Mesendoderm (in vitro differentiated cells): Measurements from ENCODE around the gene TENM4.

Experiments used
- DNase-seq: peaks from one replicate; pipeline ENCODE4 v3.0.0; 2013
- H2AK5ac ChIP-seq: 2 replicates; pipeline ENCODE4 v1.6.1; 2013; ENCODE audit warnings: low read length, inconsistent platforms
- H2BK120ac ChIP-seq: 2 replicates; pipeline ENCODE4 v1.6.1; 2013; ENCODE audit warnings: low read depth, mild to moderate bottlenecking, low read length, moderate library complexity, mixed read lengths
- H2BK15ac ChIP-seq: replicated peaks from 2 replicates; pipeline ENCODE4 v1.6.1; 2013; ENCODE audit warnings: low read depth, mild to moderate bottlenecking, moderate library complexity
- H2BK5ac ChIP-seq: 2 replicates; pipeline ENCODE4 v1.6.1; 2013; ENCODE audit warnings: low read length, inconsistent platforms
- H3K18ac ChIP-seq: 2 replicates; pipeline ENCODE4 v1.6.1; 2013; ENCODE audit warnings: mild to moderate bottlenecking, low read length, mixed read lengths
- H3K23ac ChIP-seq: one replicate; pipeline ENCODE4 v1.6.1; 2013; ENCODE audit warnings: low read length
- H3K27ac ChIP-seq: 2 replicates; pipeline ENCODE4 v1.5.1; 2013; ENCODE audit warnings: low read depth, mild to moderate bottlenecking, inconsistent platforms, low read length, moderate library complexity
- H3K27me3 ChIP-seq: 2 replicates; pipeline ENCODE4 v1.6.1; 2013; ENCODE audit warnings: low read length, control low read depth, mild to moderate bottlenecking, inconsistent platforms; ENCODE audit not compliant: insufficient read depth, poor library complexity
- H3K36me3 ChIP-seq: 2 replicates; pipeline ENCODE4 v1.6.1; 2013; ENCODE audit warnings: low read length, inconsistent platforms; ENCODE audit not compliant: control insufficient read depth, insufficient read depth
- H3K4ac ChIP-seq: one replicate; pipeline ENCODE4 v1.6.1; 2013; ENCODE audit warnings: low read depth, mild to moderate bottlenecking, low read length, moderate library complexity
- H3K4me1 ChIP-seq: 2 replicates; pipeline ENCODE4 v1.6.1; 2013; ENCODE audit warnings: low read depth, low read length, inconsistent platforms; ENCODE audit not compliant: control insufficient read depth
- H3K4me2 ChIP-seq: 2 replicates; pipeline ENCODE4 v1.6.1; 2013; ENCODE audit warnings: low read length
- H3K4me3 ChIP-seq: 2 replicates; pipeline ENCODE4 v1.5.1; 2013; ENCODE audit warnings: mild to moderate bottlenecking, low read length
- H3K56ac ChIP-seq: one replicate; pipeline ENCODE4 v1.6.1; 2013; ENCODE audit warnings: low read length
- H3K79me1 ChIP-seq: 2 replicates; pipeline ENCODE4 v1.6.1; 2013; ENCODE audit warnings: low read length, inconsistent platforms
- H3K79me2 ChIP-seq: 2 replicates; pipeline ENCODE4 v1.6.1; 2013; ENCODE audit warnings: mild to moderate bottlenecking, low read length; ENCODE audit not compliant: control insufficient read depth, insufficient read depth
- H3K9ac ChIP-seq: 2 replicates; pipeline ENCODE4 v1.6.1; 2013; ENCODE audit warnings: low read length, inconsistent platforms
- H4K5ac ChIP-seq: one replicate; pipeline ENCODE4 v1.6.1; 2013; ENCODE audit warnings: low read length
- H4K8ac ChIP-seq: one replicate; pipeline ENCODE4 v1.6.1; 2013; ENCODE audit warnings: low read depth, mild to moderate bottlenecking, control low read depth, low read length, moderate library complexity
- WGBS: extraction: QIAGEN DNeasy Blood & Tissue Kit; methylation state at CpG from one replicate; pipeline ENCODE4 v1.1.7; 2013; ENCODE audit warnings: low lambda C conversion rate, missing lambda C conversion rate; ENCODE audit not compliant: insufficient coverage; ENCODE audit errors: extremely low coverage; 5-methylcytosine and 5-hydroxymethylcytosine counted together

TENM4 gene

GRCh38 chr11:79269611-79270307 lies 171.1 kb downstream of the TENM4 start:
- no peak overlapping the region for H3K9ac ChIP-seq
- H2BK15ac ChIP-seq: no peak overlapping the region
- no peak overlapping the region for H2AK5ac ChIP-seq
- H3K79me1 ChIP-seq: no peaks in the 10 kb centered on the region
- no peaks in the 10 kb centered on the region for H3K36me3 ChIP-seq
- H4K5ac ChIP-seq: no peak overlapping the region
- no peaks in the 10 kb centered on the region for H3K79me2 ChIP-seq
- WGBS: no CpG with 5 or more reads among the region's 6 CpGs
- H2BK5ac ChIP-seq: no peak overlapping the region
- H2BK120ac ChIP-seq: no peak overlapping the region
- H3K27me3 ChIP-seq: no peaks in the 10 kb centered on the region
- H3K4me1 ChIP-seq: peaks cover 17% of the 10 kb centered on the region
- H3K18ac ChIP-seq: no peak overlapping the region
- no peak overlapping the region for H3K27ac ChIP-seq
- peak overlapping the region; percentile 36 for H3K56ac ChIP-seq
- H3K4ac ChIP-seq: no peak overlapping the region
- H3K4me3 ChIP-seq: no peak overlapping the region
- H4K8ac ChIP-seq: no peak overlapping the region
- DNase-seq: peak; percentile 81
- H3K4me2 ChIP-seq: no peak overlapping the region
- H3K23ac ChIP-seq: no peak overlapping the region

- Histone ChIP-seq H2AK5ac (no peak overlapping the region), H3K4me3 (no peak overlapping the region), H4K5ac (no peak overlapping the region), H3K4ac (no peak overlapping the region), H3K4me2 (no peak overlapping the region), H3K56ac (peak overlapping the region; percentile 68), H3K18ac (peak overlapping the region; percentile 41), H2BK120ac (no peak overlapping the region), H2BK5ac (peak overlapping the region; percentile 61), H3K27me3 (no peaks in the 10 kb centered on the region), H3K79me1 (no peaks in the 10 kb centered on the region), H3K23ac (no peak overlapping the region), H2BK15ac (no peak overlapping the region), H3K27ac (peak overlapping the region; percentile 60), H3K4me1 (peaks cover 16% of the 10 kb centered on the region), H3K36me3 (no peaks in the 10 kb centered on the region), H3K9ac (no peak overlapping the region), H4K8ac (no peak overlapping the region), H3K79me2 (no peaks in the 10 kb centered on the region)
- WGBS: no CpG with 5 or more reads among the region's 1 CpG
- peak; percentile 86 for DNase-seq
Observed at GRCh38 chr11:79266396-79266795, 174.4 kb downstream of the TENM4 start.

GRCh38 chr11:79265756-79266322 lies 175.0 kb downstream of the TENM4 start:
- DNase-seq: peak; percentile 97
- H3K56ac ChIP-seq: peak overlapping the region; percentile 68
- H4K8ac ChIP-seq: no peak overlapping the region
- H3K27me3 ChIP-seq: no peaks in the 10 kb centered on the region
- no peaks in the 10 kb centered on the region for H3K79me2 ChIP-seq
- no peak overlapping the region for H2AK5ac ChIP-seq
- H3K4me1 ChIP-seq: peaks cover 16% of the 10 kb centered on the region
- no peak overlapping the region for H3K4ac ChIP-seq
- no peak overlapping the region for H2BK15ac ChIP-seq
- H4K5ac ChIP-seq: no peak overlapping the region
- H2BK120ac ChIP-seq: no peak overlapping the region
- no peak overlapping the region for H3K4me2 ChIP-seq
- H3K23ac ChIP-seq: no peak overlapping the region
- no peak overlapping the region for H3K9ac ChIP-seq
- H3K18ac ChIP-seq: peak overlapping the region; percentile 41
- peak overlapping the region; percentile 61 for H2BK5ac ChIP-seq
- H3K36me3 ChIP-seq: no peaks in the 10 kb centered on the region
- peak overlapping the region; percentile 60 for H3K27ac ChIP-seq
- no peaks in the 10 kb centered on the region for H3K79me1 ChIP-seq
- WGBS: no CpG with 5 or more reads among the region's 4 CpGs
- H3K4me3 ChIP-seq: no peak overlapping the region

GRCh38 chr11:79264284-79264683 lies 176.5 kb downstream of the TENM4 start:
- H3K4me2 ChIP-seq: no peak overlapping the region
- no peak overlapping the region for H2BK120ac ChIP-seq
- no peak for DNase-seq
- no peak overlapping the region for H3K23ac ChIP-seq
- H3K79me2 ChIP-seq: no peaks in the 10 kb centered on the region
- no peak overlapping the region for H3K9ac ChIP-seq
- H3K4ac ChIP-seq: no peak overlapping the region
- H3K27me3 ChIP-seq: no peaks in the 10 kb centered on the region
- peak overlapping the region; percentile 11 for H2AK5ac ChIP-seq
- H4K8ac ChIP-seq: no peak overlapping the region
- no peak overlapping the region for H2BK5ac ChIP-seq
- peaks cover 15% of the 10 kb centered on the region for H3K4me1 ChIP-seq
- H3K56ac ChIP-seq: no peak overlapping the region
- no peaks in the 10 kb centered on the region for H3K79me1 ChIP-seq
- peak overlapping the region; percentile 52 for H3K18ac ChIP-seq
- no peak overlapping the region for H4K5ac ChIP-seq
- WGBS: no CpG with 5 or more reads among the region's 6 CpGs
- H3K27ac ChIP-seq: no peak overlapping the region
- no peak overlapping the region for H3K4me3 ChIP-seq
- H2BK15ac ChIP-seq: no peak overlapping the region
- H3K36me3 ChIP-seq: no peaks in the 10 kb centered on the region

GRCh38 chr11:79263001-79263400 lies 177.8 kb downstream of the TENM4 start:
- no peak overlapping the region for H3K23ac ChIP-seq
- H3K27ac ChIP-seq: no peak overlapping the region
- no peak overlapping the region for H2BK5ac ChIP-seq
- no peak overlapping the region for H4K8ac ChIP-seq
- H3K4me1 ChIP-seq: peaks cover 15% of the 10 kb centered on the region
- no peaks in the 10 kb centered on the region for H3K36me3 ChIP-seq
- no peak overlapping the region for H3K9ac ChIP-seq
- WGBS: no CpG with 5 or more reads among the region's 7 CpGs
- H3K56ac ChIP-seq: no peak overlapping the region
- H4K5ac ChIP-seq: no peak overlapping the region
- no peak overlapping the region for H3K4ac ChIP-seq
- H2BK15ac ChIP-seq: no peak overlapping the region
- peak; percentile 74 for DNase-seq
- no peaks in the 10 kb centered on the region for H3K27me3 ChIP-seq
- no peak overlapping the region for H2BK120ac ChIP-seq
- H3K79me2 ChIP-seq: no peaks in the 10 kb centered on the region
- H3K4me3 ChIP-seq: no peak overlapping the region
- no peak overlapping the region for H3K4me2 ChIP-seq
- H3K79me1 ChIP-seq: no peaks in the 10 kb centered on the region
- H2AK5ac ChIP-seq: no peak overlapping the region
- peak overlapping the region; percentile 51 for H3K18ac ChIP-seq
